GM10248 (cell line): Measurements from ENCODE around the gene RASAL2.
A peak's percentile ranks its signal among the peaks of the same experiment; 100 is the strongest.

Experiments
- CTCF ChIA-PET: fragments of 300-600 bp; sonication (Branson Sonifier 250); formaldehyde crosslinking; extraction: SDS; loops from one replicate; lab custom pipeline; 2021; ENCODE audit warnings: antibody characterized with exemption; lab: Yijun Ruan, JAX
- POLR2A ChIA-PET: fragments of 350-650 bp; sonication (Branson Sonifier 250); formaldehyde crosslinking; extraction: SDS; loops from one replicate; lab custom pipeline; 2020; ENCODE audit warnings: antibody characterized with exemption; lab: Yijun Ruan, JAX
- DNase-seq: peaks from one replicate; pipeline ENCODE4 v3.0.0; 2012; ENCODE audit errors: extremely low spot score
- CTCF ChIP-seq: IDR thresholded peaks from 2 replicates; pipeline ENCODE4 v1.5.1; 2012; ENCODE audit warnings: mild to moderate bottlenecking, low read depth; ENCODE audit errors: extremely low read depth, missing control alignments, control extremely low read depth

Gene RASAL2

GRCh38 chr1:178530037-178530402 lies 436.1 kb downstream of the RASAL2 start:
- no peak for DNase-seq
- CTCF ChIA-PET: interaction anchor here (1.0 to 11.1 kb wide), 5 partner anchors 11 to 472 kb away, joined by 3 to 91 read pairs (median 7); no protein-coding TSS in a partner anchor
- POLR2A ChIA-PET: no interaction called here
- no peak for TF ChIP-seq CTCF

- CTCF ChIA-PET: interaction anchor here (1.0 to 11.1 kb wide), 5 partner anchors 12 to 471 kb away, joined by 4 to 91 read pairs (median 7); no protein-coding TSS in a partner anchor
- POLR2A ChIA-PET: no interaction called here
- no peak for DNase-seq
- TF ChIP-seq CTCF: no peak
Measured at GRCh38 chr1:178530502-178530901, 436.6 kb downstream of the RASAL2 start.

GRCh38 chr1:178531887-178532286 lies 438.0 kb downstream of the RASAL2 start:
- CTCF ChIA-PET: interaction anchor here (0.6 to 11.1 kb wide), 22 partner anchors 11 to 1283 kb away, joined by 3 to 91 read pairs (median 4); partner anchors contain the start of gene TEX35
- no peak for DNase-seq
- TF ChIP-seq CTCF: peak; percentile 4
- POLR2A ChIA-PET: no interaction called here

GRCh38 chr1:178532392-178532791 lies 438.5 kb downstream of the RASAL2 start:
- peak; percentile 84 for DNase-seq
- POLR2A ChIA-PET: no interaction called here
- CTCF ChIA-PET: interaction anchor here (0.6 to 11.1 kb wide), 25 partner anchors 11 to 1282 kb away, joined by 3 to 91 read pairs (median 4); partner anchors contain the start of gene TEX35
- peak; percentile 95 for TF ChIP-seq CTCF

- TF ChIP-seq CTCF: no peak
- CTCF ChIA-PET: interaction anchor here (0.8 to 11.1 kb wide), 16 partner anchors 10 to 1281 kb away, joined by 3 to 91 read pairs (median 4); no protein-coding TSS in a partner anchor
- DNase-seq: no peak
- POLR2A ChIA-PET: no interaction called here
Measured at GRCh38 chr1:178533121-178533946, 439.4 kb downstream of the RASAL2 start.
